HepG2 (cell line): ENCODE data around the gene RELL1. TPM values are rescaled to one million over a fixed set of nuclear protein-coding genes. Genes with fewer than 3 reads are reported as not detected.

Experiments
- ATAC-seq: fragments of 200-7000 bp; cut with Tn5 transposase; 3 replicates; pipeline ENCODE4 v1.9.1; 2020; ENCODE audit warnings: mild to moderate bottlenecking, moderate library complexity
- BruUV-seq: library from RNA; stranded (reverse); fragments of 400-500 nt; replicated peaks from 2 replicates; lab custom pipeline; 2021; lab: Mats Ljungman, UMichigan
- CTCF ChIA-PET: fragments of 300-600 bp; formaldehyde crosslinking; extraction: SDS; loops from one replicate; lab custom pipeline; 2021; ENCODE audit warnings: low total read pairs, inconsistent platforms, low intra/inter-chr PET ratio; lab: Yijun Ruan, JAX
- POLR2A ChIA-PET: fragments of 350-600 bp; sonication (Branson Sonifier 250); formaldehyde crosslinking; loops from one replicate; lab custom pipeline; 2020; ENCODE audit warnings: antibody characterized with exemption, inconsistent platforms; lab: Yijun Ruan, JAX
- DNase-seq: peaks from one replicate; pipeline ENCODE4 v3.0.0-alpha.2; 2015; ENCODE audit warnings: low spot score
- FAIRE-seq: peaks from 3 replicates; lab custom pipeline; 2011; peaks lifted over from hg19 to GRCh38; lab: Jason Lieb, UNC
- H2AFZ ChIP-seq: one replicate; pipeline ENCODE4 v1.6.1; 2011; ENCODE audit warnings: low read length, inconsistent platforms
- H3K27ac ChIP-seq: fragments of 300-600 bp; 3 replicates; pipeline ENCODE4 v1.8.0; 2011; ENCODE audit warnings: mixed run types, mild to moderate bottlenecking, mixed read lengths, low read length, inconsistent platforms; ENCODE audit not compliant: insufficient read depth; ENCODE audit errors: extremely low read length
- H3K27me3 ChIP-seq, 2 experiments: fragments of 200-600 bp in 1 of 2; 2 replicates in 1 of 2; 3 replicates in 1 of 2; pipeline versions ENCODE4 v1.6.0 to v1.8.0; 2011; ENCODE audit warnings: low read length in 2 of 2, mild to moderate bottlenecking in 2 of 2, moderate library complexity in 2 of 2, inconsistent platforms in 1 of 2; ENCODE audit not compliant: insufficient read depth in 2 of 2, control insufficient read depth in 1 of 2
- H3K36me3 ChIP-seq, 2 experiments: fragments of 200-600 bp in 1 of 2; replicated peaks in 1 of 2; 2 replicates in 1 of 2; 3 replicates in 1 of 2; pipeline versions ENCODE4 v1.5.1 to v1.8.0; 2011; ENCODE audit warnings: low read length in 2 of 2, inconsistent platforms in 1 of 2; ENCODE audit not compliant: insufficient read depth in 2 of 2, control insufficient read depth in 1 of 2
- H3K4me1 ChIP-seq: 2 replicates; pipeline ENCODE4 v1.5.1; 2012; ENCODE audit warnings: low read length, inconsistent platforms; ENCODE audit not compliant: insufficient read depth
- H3K4me2 ChIP-seq: 2 replicates; pipeline ENCODE4 v1.6.0; 2011; ENCODE audit warnings: low read depth, low read length, inconsistent platforms
- H3K4me3 ChIP-seq, 3 experiments: fragments of 200-600 bp in 1 of 3; sonication (generic), shearing (Covaris generic) in 1 of 3; replicated peaks in 1 of 3; 2 replicates each; pipeline ENCODE4 v1.5.1; 2011 to 2016; ENCODE audit warnings: low read length in 3 of 3, inconsistent platforms in 2 of 3, low read depth in 2 of 3, mild to moderate bottlenecking in 2 of 3, control low read depth in 1 of 3, mixed read lengths in 1 of 3; ENCODE audit not compliant: insufficient read depth in 1 of 3
- H3K79me2 ChIP-seq: one replicate; pipeline ENCODE4 v1.6.1; 2011; ENCODE audit warnings: low read length, inconsistent platforms; ENCODE audit not compliant: insufficient read depth
- H3K9ac ChIP-seq: 2 replicates; pipeline ENCODE4 v1.6.0; 2011; ENCODE audit warnings: mild to moderate bottlenecking, low read depth, low read length, inconsistent platforms; ENCODE audit not compliant: insufficient read depth
- H3K9me3 ChIP-seq: 2 replicates; pipeline ENCODE4 v1.5.1; 2012; ENCODE audit warnings: mild to moderate bottlenecking, low read length
- H4K20me1 ChIP-seq: 2 replicates; pipeline ENCODE4 v1.6.0; 2011; ENCODE audit warnings: inconsistent platforms, mild to moderate bottlenecking, low read length, moderate library complexity; ENCODE audit not compliant: insufficient read depth
- ZFX ChIP-seq: sonication (generic); formaldehyde crosslinking; IDR thresholded peaks from 2 replicates; pipeline ENCODE4 v1.4.0; 2020; ENCODE audit warnings: mild to moderate bottlenecking, low read depth, missing genetic modification reagents, moderate library complexity
- ZHX1 ChIP-seq: sonication (generic); formaldehyde crosslinking; IDR thresholded peaks from 2 replicates; pipeline ENCODE4 v1.8.1; 2022; ENCODE audit warnings: low read depth, mild to moderate bottlenecking, missing genetic modification reagents
- ZNF180 ChIP-seq: sonication (generic); formaldehyde crosslinking; IDR thresholded peaks from 2 replicates; pipeline ENCODE4 v1.4.0; 2020; ENCODE audit warnings: low read depth, missing genetic modification reagents, borderline replicate concordance
- ZNF20 ChIP-seq: sonication (generic); formaldehyde crosslinking; IDR thresholded peaks from 2 replicates; pipeline ENCODE4 v1.4.0; 2020; ENCODE audit warnings: mild to moderate bottlenecking, moderate library complexity, missing genetic modification reagents
- ZNF441 ChIP-seq: sonication (generic); formaldehyde crosslinking; IDR thresholded peaks from 2 replicates; pipeline ENCODE4 v1.7.0; 2021; ENCODE audit warnings: missing genetic modification reagents, borderline replicate concordance
- ZNF501 ChIP-seq: sonication (generic); formaldehyde crosslinking; IDR thresholded peaks from 2 replicates; pipeline ENCODE4 v1.5.1; 2020; ENCODE audit warnings: mild to moderate bottlenecking, moderate library complexity, missing genetic modification reagents
- WGBS: methylation state at CpG from one replicate; pipeline ENCODE4 v1.1.6; 2017; ENCODE audit warnings: low lambda C conversion rate; 5-methylcytosine and 5-hydroxymethylcytosine counted together
- in situ Hi-C: cut with HindIII; loops from 2 replicates; pipeline ENCODE4 v1.10.0; 2017; ENCODE audit warnings: low pct_unique_long_range_greater_than_20kb; ENCODE audit not compliant: extremely low pct_ligation_motif_present
- intact Hi-C: fragments of 100-400 bp; cut with micrococcal nuclease; formaldehyde crosslinking; loops from one replicate; pipeline ENCODE4 v1.10.0; 2022; ENCODE audit not compliant: unreplicated experiment
- polyA plus RNA-seq, 8 experiments: library from polyadenylated mRNA; depleted of rRNA in 3 of 8; stranded (reverse) in 7 of 8; unstranded in 1 of 8; fragments of >200 nt; fragmentation: Illumina TruSeq in 4 of 8; extraction: Trizol in 4 of 8; gene quantifications; 2 replicates each; pipeline versions ENCODE4 v1.2.1 to v1.2.3, GENCODE V29; 2011 to 2016; ENCODE audit warnings: low read depth in 4 of 8, missing spikeins in 1 of 8, mixed read lengths in 1 of 8; ENCODE audit not compliant: insufficient read depth in 1 of 8
- total RNA-seq, 5 experiments: library from RNA; depleted of rRNA; stranded (reverse); fragments of >200 nt; fragmentation: Illumina TruSeq; extraction: Trizol; gene quantifications; 2 replicates each; pipeline ENCODE4 v1.2.3, GENCODE V29; 2016; ENCODE audit warnings: low read depth in 1 of 5
- TF ChIP-seq, protein P1 (sequence below): sonication (generic); formaldehyde crosslinking; IDR thresholded peaks from 2 replicates; pipeline ENCODE4 v1.4.0; 2020; ENCODE audit warnings: mild to moderate bottlenecking, missing genetic modification reagents

Gene RELL1
- total and polyA plus RNA-seq, 2 of the 13 experiments (the other 11 are each of a cell fraction or from before 2014, with no cell fraction given): 8.4 to 58.4 TPM

DNA sequence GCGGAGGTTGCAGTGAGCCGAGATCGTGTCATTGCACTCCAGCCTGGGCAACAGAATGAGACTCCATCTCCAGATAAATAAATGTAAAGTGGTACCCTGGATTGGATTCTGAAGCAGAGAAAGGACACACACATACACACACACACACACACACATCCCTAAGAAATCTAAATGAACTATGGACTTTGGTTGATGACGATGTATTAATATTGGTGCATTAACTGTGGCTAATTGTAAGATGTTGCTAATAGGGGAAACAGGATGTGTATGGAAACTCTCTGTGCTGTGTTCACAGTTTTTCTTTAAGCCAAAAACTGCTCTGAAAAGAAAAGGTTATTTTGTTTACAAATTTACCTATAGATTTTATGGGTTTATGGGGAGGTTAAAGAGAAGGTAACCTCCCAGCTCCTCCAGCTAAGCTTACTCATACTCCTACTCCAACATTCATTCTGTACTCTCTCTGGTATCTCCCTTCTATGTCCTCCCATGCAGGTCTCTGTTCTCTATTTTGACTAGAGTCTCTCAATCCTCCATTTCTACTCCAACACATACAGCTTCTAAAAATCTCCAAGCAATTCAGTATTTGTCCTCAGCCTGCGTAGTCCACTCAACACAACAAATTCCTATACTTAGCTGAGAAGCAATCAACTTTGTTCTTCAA, 46.5 kb upstream of the RELL1 start:
- peak overlapping the region; percentile 75 for H3K27ac ChIP-seq
- peak overlapping the region; percentile 36; the same call in 1 of the 2 replicates for H3K4me2 ChIP-seq
- CTCF ChIA-PET: no interaction called here
- H3K36me3 ChIP-seq: no peaks in the 10 kb centered on the region
- POLR2A ChIA-PET: no interaction called here
- no peaks in the 10 kb centered on the region; a peak in 1 of 5 replicates for H3K27me3 ChIP-seq
- ATAC-seq: no peak
- TF ChIP-seq ZNF180 (CRISPR knock-in tag) (no peak), ZNF20 (0 out of 2 replicates have a peak, but pooled peaks have one; percentile 32), ZNF441 (no peak)
- TF ChIP-seq, all 625 proteins: peak for 1
- Histone ChIP-seq H3K79me2 (no peaks in the 10 kb centered on the region), H4K20me1 (no peaks in the 10 kb centered on the region), H3K9ac (peak overlapping the region; percentile 24; the same call in 1 of the 2 replicates), H3K4me1 (peaks cover 92% of the 10 kb centered on the region), H3K4me3 (no peak overlapping the region), H2AFZ (no peak overlapping the region), H3K9me3 (no peaks in the 10 kb centered on the region)
- intact Hi-C loops: no loop called here
- in situ Hi-C loops: no loop called here
- FAIRE-seq (no peak), DNase-seq (no peak)
- no TSS peak for BruUV-seq
- WGBS: 98% methylated on average over 5 of the region's 5 CpGs

DNA sequence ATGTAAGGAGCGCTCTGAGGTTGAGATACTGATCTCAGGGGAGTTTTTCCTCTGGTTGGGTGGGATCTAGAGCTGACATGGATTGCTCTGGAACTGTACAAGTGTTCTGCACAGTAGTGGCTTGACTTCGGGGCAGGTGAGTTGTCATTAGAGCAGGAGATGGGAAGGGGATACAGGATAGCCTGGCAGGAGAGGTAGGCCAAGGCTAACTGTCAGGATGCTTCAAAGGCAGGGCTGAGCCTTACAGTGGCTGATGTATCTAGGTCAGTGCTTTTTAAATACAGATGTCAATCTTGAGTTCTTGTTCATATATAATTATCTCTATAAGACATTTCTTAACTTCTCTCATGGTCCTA, 43.5 kb upstream of the RELL1 start:
- H2AFZ ChIP-seq: peak overlapping the region; percentile 85
- no peaks in the 10 kb centered on the region for H3K9me3 ChIP-seq
- ATAC-seq (peak; percentile 60), FAIRE-seq (no peak), DNase-seq (no peak)
- H3K9ac ChIP-seq: peak overlapping the region; percentile 81
- H4K20me1 ChIP-seq: no peaks in the 10 kb centered on the region
- BruUV-seq: TSS peak; percentile 98
- H3K27ac ChIP-seq: peak overlapping the region; percentile 99
- 10% methylated on average over 2 of the region's 2 CpGs for WGBS
- no peaks in the 10 kb centered on the region for H3K36me3 ChIP-seq
- TF ChIP-seq ZHX1 (CRISPR knock-in tag): 0 out of 2 replicates have a peak, but pooled peaks have one; percentile 4
- peak; percentile 67; the same call in 1 of the 2 replicates for TF ChIP-seq ZFX (CRISPR knock-in tag)
- TF ChIP-seq, protein P1, sequence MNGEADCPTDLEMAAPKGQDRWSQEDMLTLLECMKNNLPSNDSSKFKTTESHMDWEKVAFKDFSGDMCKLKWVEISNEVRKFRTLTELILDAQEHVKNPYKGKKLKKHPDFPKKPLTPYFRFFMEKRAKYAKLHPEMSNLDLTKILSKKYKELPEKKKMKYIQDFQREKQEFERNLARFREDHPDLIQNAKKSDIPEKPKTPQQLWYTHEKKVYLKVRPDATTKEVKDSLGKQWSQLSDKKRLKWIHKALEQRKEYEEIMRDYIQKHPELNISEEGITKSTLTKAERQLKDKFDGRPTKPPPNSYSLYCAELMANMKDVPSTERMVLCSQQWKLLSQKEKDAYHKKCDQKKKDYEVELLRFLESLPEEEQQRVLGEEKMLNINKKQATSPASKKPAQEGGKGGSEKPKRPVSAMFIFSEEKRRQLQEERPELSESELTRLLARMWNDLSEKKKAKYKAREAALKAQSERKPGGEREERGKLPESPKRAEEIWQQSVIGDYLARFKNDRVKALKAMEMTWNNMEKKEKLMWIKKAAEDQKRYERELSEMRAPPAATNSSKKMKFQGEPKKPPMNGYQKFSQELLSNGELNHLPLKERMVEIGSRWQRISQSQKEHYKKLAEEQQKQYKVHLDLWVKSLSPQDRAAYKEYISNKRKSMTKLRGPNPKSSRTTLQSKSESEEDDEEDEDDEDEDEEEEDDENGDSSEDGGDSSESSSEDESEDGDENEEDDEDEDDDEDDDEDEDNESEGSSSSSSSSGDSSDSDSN: no peak; the same call in 1 of the 2 replicates
- peak; percentile 66; the same call in 1 of the 2 replicates for TF ChIP-seq ZNF501
- H3K79me2 ChIP-seq: no peaks in the 10 kb centered on the region
- CTCF ChIA-PET: no interaction called here
- H3K4me2 ChIP-seq: peak overlapping the region; percentile 98
- intact Hi-C loops (loop anchor here (1.0 to 5.0 kb wide), 2 partner anchors 43 to 82 kb away; partner anchors contain the start of gene RELL1), in situ Hi-C loops (no loop called here)
- H3K27me3 ChIP-seq: no peaks in the 10 kb centered on the region
- POLR2A ChIA-PET: interaction anchor here (0.9 to 1.6 kb wide), 4 partner anchors 43 to 81 kb away, joined by 4 to 12 read pairs (median 4); partner anchors contain the start of gene RELL1
- peak overlapping the region; percentile 26 to 62 (median 33); a peak in 4 of 6 replicates for H3K4me3 ChIP-seq
- H3K4me1 ChIP-seq: peaks cover 80% of the 10 kb centered on the region
